Sigmoid colon (tissue), 7 donors: Measurements from ENCODE around the gene MAD1L1. TPM values are rescaled to one million over a fixed set of nuclear protein-coding genes. Genes with fewer than 3 reads are reported as not detected.
A peak's percentile ranks its signal among the peaks of the same experiment; 100 is the strongest.

Source experiments
- DNase-seq: peaks from one replicate; pipeline ENCODE4 v3.0.0-alpha.2; 2019
- H3K27ac ChIP-seq, 4 donors: fragments of 200-600 bp; sonication (generic); one replicate each; pipeline ENCODE4 v1.5.1; 2016 to 2019; ENCODE audit warnings: mild to moderate bottlenecking in 1 of 4
- H3K27me3 ChIP-seq, 3 donors: fragments of 200-600 bp; sonication (generic); one replicate each; pipeline ENCODE4 v1.5.1; 2019; ENCODE audit warnings: mild to moderate bottlenecking in 1 of 3
- H3K36me3 ChIP-seq, 4 donors: fragments of 200-600 bp; sonication (generic); one replicate each; pipeline ENCODE4 v1.5.1; 2016 to 2019
- H3K4me1 ChIP-seq, 4 donors: fragments of 200-600 bp; sonication (generic); one replicate each; pipeline ENCODE4 v1.5.1; 2017 to 2019
- H3K4me3 ChIP-seq, 4 donors: fragments of 200-600 bp; sonication (generic); one replicate each; pipeline ENCODE4 v1.5.1; 2017 to 2019; ENCODE audit warnings: mild to moderate bottlenecking in 2 of 4, moderate library complexity in 1 of 4
- H3K9me3 ChIP-seq, 4 donors: fragments of 200-600 bp in 3 of 4; sonication (generic) in 3 of 4; one replicate each; pipeline versions ENCODE4 v1.5.1 to v1.6.1; 2013 to 2019
- EP300 ChIP-seq, 4 donors: sonication (generic); formaldehyde crosslinking; IDR thresholded peaks; one replicate each; pipeline ENCODE4 v1.6.1; 2017; ENCODE audit warnings: antibody characterized with exemption in 4 of 4
- POLR2A ChIP-seq, 2 donors: fragments of 450-650 bp; IDR thresholded peaks; one replicate each; pipeline ENCODE4 v1.6.1; 2016; ENCODE audit warnings: antibody characterized with exemption in 2 of 2, mild to moderate bottlenecking in 2 of 2, moderate library complexity in 2 of 2
- POLR2AphosphoS5 ChIP-seq, 4 donors: sonication (generic); formaldehyde crosslinking; IDR thresholded peaks; one replicate each; pipeline ENCODE4 v1.6.1; 2017; ENCODE audit warnings: antibody characterized with exemption in 4 of 4
- WGBS, 2 donors: extraction: QIAGEN DNeasy Blood & Tissue Kit; methylation state at CpG; one replicate each; pipeline ENCODE4 v1.1.7; 2013; 5-methylcytosine and 5-hydroxymethylcytosine counted together
- intact Hi-C: fragments of 100-400 bp; cut with DNase I; formaldehyde crosslinking; loops from one replicate; pipeline ENCODE4 v1.15.1; 2023
- polyA plus RNA-seq, 3 donors: library from polyadenylated mRNA; stranded (reverse); fragments of 200-250 nt; gene quantifications; one replicate each; pipeline ENCODE4 v1.2.3, GENCODE V29; 2013
- total RNA-seq, 4 donors: library from RNA; depleted of rRNA; stranded (reverse); fragments of >200 nt; gene quantifications; one replicate each; pipeline ENCODE4 v1.1.0, GENCODE V29; 2016
- TF ChIP-seq, protein P1 (sequence below), 4 experiments: fragments of 450-650 bp in 3 of 4; fragments of 200-600 bp in 1 of 4; IDR thresholded peaks; one replicate each; pipeline ENCODE4 v1.5.1; 2016 to 2019; ENCODE audit warnings: antibody characterized with exemption in 4 of 4, mild to moderate bottlenecking in 3 of 4, moderate library complexity in 2 of 4
- donor health status: healthy with polysubstance abuse.
- donor health status: Bipolar disorder and iron deficiency.
- donor health status: healthy.

The MAD1L1 gene
- total and polyA plus RNA-seq, 7 donors = 10.2 to 38.4 (median 20.6) TPM

DNA sequence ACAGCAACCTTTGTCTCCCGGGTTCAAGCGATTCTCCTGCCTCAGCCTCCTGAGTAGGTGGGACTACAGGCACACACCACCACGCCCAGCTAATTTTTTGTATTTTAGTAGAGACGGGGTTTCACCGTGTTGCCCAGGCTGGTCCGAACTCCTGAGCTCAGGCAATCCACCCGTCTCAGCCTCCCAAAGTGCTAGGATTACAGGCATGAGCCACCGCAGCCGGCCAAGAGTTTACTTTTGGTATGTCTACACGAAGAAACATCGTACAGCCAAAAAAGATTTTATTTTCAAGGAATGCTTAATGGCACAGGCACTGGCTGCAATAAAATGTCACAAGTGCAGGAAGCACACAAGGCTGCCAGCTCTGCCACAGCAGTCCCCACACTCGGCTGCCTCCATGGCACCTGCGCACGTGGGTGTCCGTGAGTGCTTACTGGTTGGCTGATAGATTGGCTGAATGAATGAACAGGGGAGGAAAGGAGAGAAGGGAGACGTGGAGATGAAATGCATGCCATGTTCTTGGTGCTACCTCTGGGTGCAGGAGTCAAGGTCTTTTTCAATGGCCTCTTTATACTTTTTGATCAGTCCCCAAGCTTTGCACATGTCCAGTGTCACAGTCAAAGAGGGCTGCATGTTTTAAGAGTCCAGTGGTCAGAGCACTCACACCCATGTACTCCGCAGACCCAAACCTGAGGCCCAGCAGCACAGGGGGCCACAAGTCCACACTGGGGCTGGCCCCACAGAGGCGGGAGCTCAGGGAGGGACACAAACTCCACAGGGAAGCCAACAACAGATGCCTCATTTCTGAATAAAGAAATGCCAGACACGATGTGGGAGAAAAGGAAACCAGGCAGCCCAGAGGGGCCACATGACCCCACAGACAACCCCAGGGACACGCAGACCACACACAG, 198.2 kb downstream of the MAD1L1 start:
- WGBS, 2 donors = 88 to 93% methylated on average over 20 of the region's 20 CpGs
- H3K27me3 ChIP-seq = no peaks in the 10 kb centered on the region
- DNase-seq = peak; percentile 46
- no peak for TF ChIP-seq POLR2AphosphoS5 (IDR thresholded peaks at IDR 0.05)
- peaks cover 0 to 17% (median 14%) of the 10 kb centered on the region in 4 donors for H3K4me1 ChIP-seq
- H3K36me3 ChIP-seq = no peaks in the 10 kb centered on the region
- no peak overlapping the region for H3K4me3 ChIP-seq
- no peak overlapping the region for H3K27ac ChIP-seq
- no peaks in the 10 kb centered on the region for H3K9me3 ChIP-seq
- intact Hi-C loops = no loop called here

DNA sequence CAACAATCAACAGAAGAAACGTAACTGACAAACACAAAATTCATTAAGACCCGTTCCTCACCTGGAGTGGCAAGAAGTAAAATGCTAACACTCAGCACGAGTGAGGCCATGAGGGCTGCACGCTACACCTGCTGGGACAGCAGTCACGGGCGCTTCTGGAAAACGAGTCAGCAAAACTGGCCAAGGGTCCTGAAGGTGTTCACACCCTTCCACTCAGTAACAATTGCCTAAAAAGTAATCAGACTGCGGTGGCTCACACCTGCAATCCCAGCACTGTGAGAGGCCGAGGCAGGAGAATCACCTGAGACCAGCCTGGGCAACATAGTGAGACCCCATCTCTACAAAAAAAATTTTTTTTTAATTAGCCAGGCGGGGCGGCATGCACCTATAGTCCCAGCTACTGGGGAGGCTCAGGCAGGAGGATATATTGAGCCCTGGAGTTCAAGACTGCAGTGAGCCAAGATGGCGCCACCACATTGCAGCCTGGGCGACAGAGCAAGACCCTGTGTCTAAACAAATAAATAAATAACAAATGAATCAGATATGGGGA, 199.1 kb downstream of the MAD1L1 start:
- Histone ChIP-seq H3K4me3 (no peak overlapping the region), H3K27me3 (no peaks in the 10 kb centered on the region), H3K9me3 (no peaks in the 10 kb centered on the region), H3K36me3 (no peaks in the 10 kb centered on the region), H3K4me1 (peaks cover 0 to 17% (median 14%) of the 10 kb centered on the region in 4 donors), H3K27ac (no peak overlapping the region)
- DNase-seq = no peak
- WGBS, 2 donors = 93 to 96% methylated on average over 13 of the region's 13 CpGs
- intact Hi-C loops = no loop called here
- no peak for TF ChIP-seq POLR2A (IDR thresholded peaks at IDR 0.05)
- no peak for TF ChIP-seq EP300 (IDR thresholded peaks at IDR 0.05)
- TF ChIP-seq, protein P1, sequence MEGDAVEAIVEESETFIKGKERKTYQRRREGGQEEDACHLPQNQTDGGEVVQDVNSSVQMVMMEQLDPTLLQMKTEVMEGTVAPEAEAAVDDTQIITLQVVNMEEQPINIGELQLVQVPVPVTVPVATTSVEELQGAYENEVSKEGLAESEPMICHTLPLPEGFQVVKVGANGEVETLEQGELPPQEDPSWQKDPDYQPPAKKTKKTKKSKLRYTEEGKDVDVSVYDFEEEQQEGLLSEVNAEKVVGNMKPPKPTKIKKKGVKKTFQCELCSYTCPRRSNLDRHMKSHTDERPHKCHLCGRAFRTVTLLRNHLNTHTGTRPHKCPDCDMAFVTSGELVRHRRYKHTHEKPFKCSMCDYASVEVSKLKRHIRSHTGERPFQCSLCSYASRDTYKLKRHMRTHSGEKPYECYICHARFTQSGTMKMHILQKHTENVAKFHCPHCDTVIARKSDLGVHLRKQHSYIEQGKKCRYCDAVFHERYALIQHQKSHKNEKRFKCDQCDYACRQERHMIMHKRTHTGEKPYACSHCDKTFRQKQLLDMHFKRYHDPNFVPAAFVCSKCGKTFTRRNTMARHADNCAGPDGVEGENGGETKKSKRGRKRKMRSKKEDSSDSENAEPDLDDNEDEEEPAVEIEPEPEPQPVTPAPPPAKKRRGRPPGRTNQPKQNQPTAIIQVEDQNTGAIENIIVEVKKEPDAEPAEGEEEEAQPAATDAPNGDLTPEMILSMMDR (IDR thresholded peaks at IDR 0.05) = no peak
- no peak for TF ChIP-seq POLR2AphosphoS5 (IDR thresholded peaks at IDR 0.05)

DNA sequence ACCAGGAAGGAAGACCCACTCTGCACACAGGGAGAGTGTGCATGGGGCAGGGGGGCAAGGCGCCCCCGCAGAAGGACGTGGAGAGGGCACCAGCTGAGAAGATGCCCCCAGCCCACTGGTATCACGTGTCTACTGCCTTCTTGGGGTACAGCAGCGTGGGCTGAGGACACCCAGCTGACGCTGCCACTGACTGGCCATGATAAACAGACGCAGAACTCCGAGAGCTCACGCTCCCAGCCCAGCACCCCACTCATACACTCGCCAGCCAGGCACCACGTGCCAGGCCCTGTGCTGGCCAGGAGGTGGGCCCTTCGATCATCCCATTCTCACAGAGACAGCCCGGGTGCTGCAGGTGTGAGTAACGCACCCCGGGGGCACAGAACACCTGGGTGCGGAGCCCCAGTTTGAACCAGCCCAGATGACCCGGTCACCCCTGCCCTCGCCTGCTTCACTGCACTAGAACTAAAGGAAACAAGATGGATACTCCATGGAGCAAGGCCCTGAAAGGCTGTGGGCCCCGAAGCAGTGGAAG, 199.8 kb downstream of the MAD1L1 start:
- Histone ChIP-seq H3K4me1 (peaks cover 0 to 17% (median 10%) of the 10 kb centered on the region in 4 donors), H3K27me3 (no peaks in the 10 kb centered on the region), H3K9me3 (no peaks in the 10 kb centered on the region), H3K36me3 (no peaks in the 10 kb centered on the region), H3K4me3 (no peak overlapping the region), H3K27ac (no peak overlapping the region)
- intact Hi-C loops = no loop called here
- WGBS, 2 donors = 91 to 94% methylated on average over 19 of the region's 19 CpGs
- TF ChIP-seq POLR2A (IDR thresholded peaks at IDR 0.05) = no peak
- no peak for TF ChIP-seq POLR2AphosphoS5 (IDR thresholded peaks at IDR 0.05)
- TF ChIP-seq, protein P1 (IDR thresholded peaks at IDR 0.05) = no peak
- no peak for TF ChIP-seq EP300 (IDR thresholded peaks at IDR 0.05)
- DNase-seq = peak; percentile 41

DNA sequence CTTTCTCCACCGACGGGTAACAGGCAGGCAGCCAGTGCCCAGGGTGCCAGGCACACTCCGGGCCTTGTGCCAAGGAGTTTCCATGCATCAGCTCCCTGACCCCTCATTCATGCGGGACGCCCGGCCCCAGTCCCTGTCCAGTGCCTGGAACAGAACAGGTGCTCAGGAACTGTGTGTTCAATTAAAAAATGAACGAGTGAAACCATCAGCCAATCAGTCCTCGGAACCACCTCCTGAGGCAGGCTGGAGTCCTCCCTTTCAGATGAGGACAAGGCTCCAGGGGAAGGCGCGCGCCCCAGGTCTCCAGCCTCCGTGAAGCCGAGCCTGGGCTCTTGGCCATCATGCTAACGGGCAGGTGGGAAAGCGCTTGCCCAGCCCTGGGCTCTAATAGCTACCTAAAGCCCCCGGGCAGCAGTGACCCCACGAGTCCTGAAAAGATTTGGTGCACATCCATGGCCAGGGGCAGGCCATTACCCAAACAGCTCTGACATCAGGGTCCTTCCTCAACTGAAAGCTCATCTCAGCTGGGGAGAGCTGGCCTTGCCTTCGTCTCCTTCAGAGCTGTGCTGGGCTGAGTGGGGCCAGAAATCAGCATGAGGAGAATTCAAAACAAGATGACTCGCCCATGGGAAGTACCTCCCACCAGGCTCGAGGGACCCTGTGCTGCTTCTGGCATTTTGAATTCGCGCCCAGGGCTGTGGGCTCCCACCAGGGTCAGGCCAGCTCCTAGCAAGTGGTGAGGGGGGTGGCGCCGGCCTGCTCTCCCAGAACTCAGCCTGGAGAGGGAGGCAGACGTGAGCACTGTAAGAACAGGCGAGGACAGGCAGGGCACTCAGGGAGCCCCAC, 200.5 kb downstream of the MAD1L1 start:
- Histone ChIP-seq H3K27me3 (no peaks in the 10 kb centered on the region), H3K27ac (no peak overlapping the region), H3K9me3 (no peaks in the 10 kb centered on the region), H3K36me3 (no peaks in the 10 kb centered on the region), H3K4me3 (no peak overlapping the region), H3K4me1 (peaks cover 0 to 11% (median 3%) of the 10 kb centered on the region in 4 donors)
- TF ChIP-seq EP300 (IDR thresholded peaks at IDR 0.05) (no peak), POLR2AphosphoS5 (IDR thresholded peaks at IDR 0.05) (no peak), POLR2A (IDR thresholded peaks at IDR 0.05) (no peak)
- TF ChIP-seq, protein P1 (IDR thresholded peaks at IDR 0.05) = no peak
- peak; percentile 64 for DNase-seq
- WGBS, 2 donors = 86 to 92% methylated on average over 26 of the region's 26 CpGs
- intact Hi-C loops = no loop called here
